HepG2 (cell line): ENCODE results near the gene DOCK9. TPM values are rescaled to one million over a fixed set of nuclear protein-coding genes. Genes with fewer than 3 reads are reported as not detected.

Experiments used
- ATAC-seq: fragments of 200-7000 bp; cut with Tn5 transposase; 3 replicates; pipeline ENCODE4 v1.9.1; 2020; ENCODE audit warnings: mild to moderate bottlenecking, moderate library complexity
- BruUV-seq: library from RNA; stranded (reverse); fragments of 400-500 nt; replicated peaks from 2 replicates; lab custom pipeline; 2021; lab: Mats Ljungman, UMichigan
- CTCF ChIA-PET: fragments of 300-600 bp; formaldehyde crosslinking; extraction: SDS; loops from one replicate; lab custom pipeline; 2021; ENCODE audit warnings: low total read pairs, inconsistent platforms, low intra/inter-chr PET ratio; lab: Yijun Ruan, JAX
- POLR2A ChIA-PET: fragments of 350-600 bp; sonication (Branson Sonifier 250); formaldehyde crosslinking; loops from one replicate; lab custom pipeline; 2020; ENCODE audit warnings: antibody characterized with exemption, inconsistent platforms; lab: Yijun Ruan, JAX
- DNase-seq: peaks from one replicate; pipeline ENCODE4 v3.0.0-alpha.2; 2015; ENCODE audit warnings: low spot score
- FAIRE-seq: peaks from 3 replicates; lab custom pipeline; 2011; peaks lifted over from hg19 to GRCh38; lab: Jason Lieb, UNC
- H2AFZ ChIP-seq: one replicate; pipeline ENCODE4 v1.6.1; 2011; ENCODE audit warnings: low read length, inconsistent platforms
- H3K27ac ChIP-seq: fragments of 300-600 bp; 3 replicates; pipeline ENCODE4 v1.8.0; 2011; ENCODE audit warnings: mixed run types, mild to moderate bottlenecking, mixed read lengths, low read length, inconsistent platforms; ENCODE audit not compliant: insufficient read depth; ENCODE audit errors: extremely low read length
- H3K27me3 ChIP-seq, 2 experiments: fragments of 200-600 bp in 1 of 2; 2 replicates in 1 of 2; 3 replicates in 1 of 2; pipeline versions ENCODE4 v1.6.0 to v1.8.0; 2011; ENCODE audit warnings: low read length in 2 of 2, mild to moderate bottlenecking in 2 of 2, moderate library complexity in 2 of 2, inconsistent platforms in 1 of 2; ENCODE audit not compliant: insufficient read depth in 2 of 2, control insufficient read depth in 1 of 2
- H3K36me3 ChIP-seq, 2 experiments: fragments of 200-600 bp in 1 of 2; replicated peaks in 1 of 2; 2 replicates in 1 of 2; 3 replicates in 1 of 2; pipeline versions ENCODE4 v1.5.1 to v1.8.0; 2011; ENCODE audit warnings: low read length in 2 of 2, inconsistent platforms in 1 of 2; ENCODE audit not compliant: insufficient read depth in 2 of 2, control insufficient read depth in 1 of 2
- H3K4me1 ChIP-seq: 2 replicates; pipeline ENCODE4 v1.5.1; 2012; ENCODE audit warnings: low read length, inconsistent platforms; ENCODE audit not compliant: insufficient read depth
- H3K4me2 ChIP-seq: 2 replicates; pipeline ENCODE4 v1.6.0; 2011; ENCODE audit warnings: low read depth, low read length, inconsistent platforms
- H3K4me3 ChIP-seq, 3 experiments: fragments of 200-600 bp in 1 of 3; sonication (generic), shearing (Covaris generic) in 1 of 3; replicated peaks in 1 of 3; 2 replicates each; pipeline ENCODE4 v1.5.1; 2011 to 2016; ENCODE audit warnings: low read length in 3 of 3, inconsistent platforms in 2 of 3, low read depth in 2 of 3, mild to moderate bottlenecking in 2 of 3, control low read depth in 1 of 3, mixed read lengths in 1 of 3; ENCODE audit not compliant: insufficient read depth in 1 of 3
- H3K79me2 ChIP-seq: one replicate; pipeline ENCODE4 v1.6.1; 2011; ENCODE audit warnings: low read length, inconsistent platforms; ENCODE audit not compliant: insufficient read depth
- H3K9ac ChIP-seq: 2 replicates; pipeline ENCODE4 v1.6.0; 2011; ENCODE audit warnings: mild to moderate bottlenecking, low read depth, low read length, inconsistent platforms; ENCODE audit not compliant: insufficient read depth
- H3K9me3 ChIP-seq: 2 replicates; pipeline ENCODE4 v1.5.1; 2012; ENCODE audit warnings: mild to moderate bottlenecking, low read length
- H4K20me1 ChIP-seq: 2 replicates; pipeline ENCODE4 v1.6.0; 2011; ENCODE audit warnings: inconsistent platforms, mild to moderate bottlenecking, low read length, moderate library complexity; ENCODE audit not compliant: insufficient read depth
- MLXIP ChIP-seq: sonication (generic); formaldehyde crosslinking; IDR thresholded peaks from 2 replicates; pipeline ENCODE4 v1.9.0; 2021; ENCODE audit warnings: missing genetic modification reagents, borderline replicate concordance
- MXD3 ChIP-seq: IDR thresholded peaks from 2 replicates; pipeline ENCODE4 v1.6.1; 2016; ENCODE audit warnings: mild to moderate bottlenecking, missing biosample characterization, missing genetic modification reagents
- MYNN ChIP-seq: sonication (generic); formaldehyde crosslinking; IDR thresholded peaks from 2 replicates; pipeline ENCODE4 v1.4.0; 2020; ENCODE audit warnings: mild to moderate bottlenecking, low read depth, missing genetic modification reagents
- SP4 ChIP-seq: sonication (generic); formaldehyde crosslinking; IDR thresholded peaks from 2 replicates; pipeline ENCODE4 v1.8.1; 2023; ENCODE audit warnings: mild to moderate bottlenecking, missing genetic modification reagents
- TCF7L2 ChIP-seq: IDR thresholded peaks from 2 replicates; pipeline ENCODE4 v1.6.1; 2011; ENCODE audit warnings: mild to moderate bottlenecking, low read depth, low read length, moderate library complexity
- TEAD2 ChIP-seq: sonication (generic); formaldehyde crosslinking; IDR thresholded peaks from 2 replicates; pipeline ENCODE4 v1.9.0; 2021; ENCODE audit warnings: missing genetic modification reagents
- YEATS2 ChIP-seq: sonication (generic); formaldehyde crosslinking; IDR thresholded peaks from 2 replicates; pipeline ENCODE4 v1.4.0; 2020; ENCODE audit warnings: missing genetic modification reagents, borderline replicate concordance
- ZBTB33 ChIP-seq: sonication (generic); formaldehyde crosslinking; IDR thresholded peaks from 2 replicates; pipeline ENCODE4 v1.4.0; 2020; ENCODE audit warnings: missing genetic modification reagents
- ZBTB49 ChIP-seq: sonication (generic); formaldehyde crosslinking; IDR thresholded peaks from 2 replicates; pipeline ENCODE4 v1.4.0; 2020; ENCODE audit warnings: missing genetic modification reagents, borderline replicate concordance
- WGBS: methylation state at CpG from one replicate; pipeline ENCODE4 v1.1.6; 2017; ENCODE audit warnings: low lambda C conversion rate; 5-methylcytosine and 5-hydroxymethylcytosine counted together
- in situ Hi-C: cut with HindIII; loops from 2 replicates; pipeline ENCODE4 v1.10.0; 2017; ENCODE audit warnings: low pct_unique_long_range_greater_than_20kb; ENCODE audit not compliant: extremely low pct_ligation_motif_present
- intact Hi-C: fragments of 100-400 bp; cut with micrococcal nuclease; formaldehyde crosslinking; loops from one replicate; pipeline ENCODE4 v1.10.0; 2022; ENCODE audit not compliant: unreplicated experiment
- polyA plus RNA-seq, 8 experiments: library from polyadenylated mRNA; depleted of rRNA in 3 of 8; stranded (reverse) in 7 of 8; unstranded in 1 of 8; fragments of >200 nt; fragmentation: Illumina TruSeq in 4 of 8; extraction: Trizol in 4 of 8; gene quantifications; 2 replicates each; pipeline versions ENCODE4 v1.2.1 to v1.2.3, GENCODE V29; 2011 to 2016; ENCODE audit warnings: low read depth in 4 of 8, missing spikeins in 1 of 8, mixed read lengths in 1 of 8; ENCODE audit not compliant: insufficient read depth in 1 of 8
- total RNA-seq, 5 experiments: library from RNA; depleted of rRNA; stranded (reverse); fragments of >200 nt; fragmentation: Illumina TruSeq; extraction: Trizol; gene quantifications; 2 replicates each; pipeline ENCODE4 v1.2.3, GENCODE V29; 2016; ENCODE audit warnings: low read depth in 1 of 5

The DOCK9 gene
- total and polyA plus RNA-seq, 2 of the 13 experiments (the other 11 are each of a cell fraction or from before 2014, with no cell fraction given), result 0.44 to 0.97 TPM

DNA sequence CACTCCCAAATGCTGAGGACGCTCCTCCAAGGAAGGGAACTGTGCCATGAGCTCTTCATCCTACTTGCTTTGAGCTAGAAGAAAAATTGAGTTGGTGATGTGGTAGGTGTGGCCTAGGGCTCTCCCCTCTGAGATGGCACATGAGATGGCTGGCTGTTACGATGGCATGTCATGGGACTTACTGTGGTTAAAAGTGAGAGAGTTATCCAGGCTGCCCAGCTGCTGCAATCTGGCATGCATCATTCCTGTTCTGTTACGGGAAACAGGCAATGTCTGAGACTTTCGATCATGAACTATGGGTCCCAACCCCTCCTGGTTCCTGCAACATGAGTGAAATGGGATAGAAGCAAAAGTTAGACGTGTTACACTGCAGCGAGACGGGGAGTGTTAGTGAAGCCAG, 132.1 kb downstream of the DOCK9 start:
- Histone ChIP-seq H3K27me3 (no peaks in the 10 kb centered on the region; a peak in 1 of 5 replicates), H2AFZ (no peak overlapping the region), H3K9me3 (no peaks in the 10 kb centered on the region), H3K4me1 (peaks cover 10% of the 10 kb centered on the region), H3K4me3 (no peak overlapping the region), H4K20me1 (no peaks in the 10 kb centered on the region), H3K4me2 (no peak overlapping the region), H3K79me2 (no peaks in the 10 kb centered on the region), H3K9ac (no peak overlapping the region), H3K27ac (no peak overlapping the region), H3K36me3 (no peaks in the 10 kb centered on the region)
- intact Hi-C loops, result loop anchor here (10.0 kb wide), 2 partner anchors 271 to 641 kb away; partner anchors contain the start of gene STK24
- FAIRE-seq (no peak), ATAC-seq (no peak), DNase-seq (no peak)
- CTCF ChIA-PET, result no interaction called here
- POLR2A ChIA-PET, result no interaction called here
- in situ Hi-C loops, result loop anchor here (10.0 kb wide), 1 partner anchor 381 kb away; no protein-coding TSS in a partner anchor
- no peak for TF ChIP-seq MYNN
- TF ChIP-seq ZBTB49, result no peak
- BruUV-seq, result no TSS peak
- WGBS, result 69% methylated on average over 7 of the region's 7 CpGs

DNA sequence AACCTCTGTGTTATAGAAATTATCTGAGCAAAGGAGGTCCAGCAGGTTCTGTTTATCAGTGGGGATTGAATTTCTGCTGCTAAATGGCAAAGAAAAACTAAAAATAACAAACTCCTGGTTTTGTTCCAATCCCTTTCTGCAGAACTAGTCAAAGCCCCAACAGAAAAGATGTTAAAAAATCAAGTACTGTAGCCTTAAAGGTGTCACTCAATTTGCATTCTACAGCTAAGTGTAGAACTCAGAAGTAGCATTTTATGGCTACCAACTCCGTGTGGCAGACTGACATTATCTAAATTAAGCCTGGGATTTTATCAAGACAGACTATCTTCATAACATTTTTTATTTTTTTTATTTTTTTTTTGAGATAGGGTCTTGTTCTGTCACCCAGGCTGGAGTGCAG, 133.8 kb downstream of the DOCK9 start:
- ChIA-PET CTCF (no interaction called here), POLR2A (no interaction called here)
- Histone ChIP-seq H4K20me1 (no peaks in the 10 kb centered on the region), H3K9me3 (no peaks in the 10 kb centered on the region), H3K36me3 (no peaks in the 10 kb centered on the region), H3K27me3 (no peaks in the 10 kb centered on the region; a peak in 1 of 5 replicates), H3K79me2 (no peaks in the 10 kb centered on the region), H3K4me1 (peaks cover 10% of the 10 kb centered on the region), H2AFZ (no peak overlapping the region), H3K27ac (no peak overlapping the region), H3K4me3 (no peak overlapping the region), H3K9ac (no peak overlapping the region), H3K4me2 (no peak overlapping the region)
- BruUV-seq, result no TSS peak
- in situ Hi-C loops, result loop anchor here (10.0 kb wide), 1 partner anchor 379 kb away; no protein-coding TSS in a partner anchor
- FAIRE-seq (no peak), DNase-seq (no peak), ATAC-seq (no peak)
- 11% methylated on average over 1 of the region's 1 CpG for WGBS
- intact Hi-C loops, result loop anchor here (10.0 kb wide), 2 partner anchors 269 to 639 kb away; partner anchors contain the start of gene STK24
- TF ChIP-seq ZBTB33 (CRISPR knock-in tag), result no peak
- TF ChIP-seq SP4 (CRISPR knock-in tag), result no peak
- no peak for TF ChIP-seq MLXIP (CRISPR knock-in tag)
- no peak for TF ChIP-seq TCF7L2
- TF ChIP-seq YEATS2 (CRISPR knock-in tag), result no peak
- TF ChIP-seq TEAD2 (CRISPR knock-in tag), result no peak
- no peak for TF ChIP-seq MXD3 (CRISPR knock-in tag)
